GM19238 (cell line): ENCODE results near the gene SMIM45.

Experiments used
- DNase-seq: peaks from one replicate; pipeline ENCODE4 v3.0.0; 2011; ENCODE audit warnings: low spot score; ENCODE audit not compliant: insufficient read length

Gene SMIM45

GRCh38 chr22:42000466-42000865 is 48.5 kb downstream of the SMIM45 start:
- no peak for DNase-seq

- no peak for DNase-seq
These were observed 49.2 kb downstream of the SMIM45 start for GRCh38 chr22:42001121-42001520.

GRCh38 chr22:42001706-42002105 is 49.8 kb downstream of the SMIM45 start:
- no peak for DNase-seq

- DNase-seq, result no peak
These were observed 56.0 kb downstream of the SMIM45 start for GRCh38 chr22:42007922-42008321.
